ENCODE measurements around the gene PHEX. TPM values are rescaled to one million over a fixed set of nuclear protein-coding genes. Genes with fewer than 3 reads are reported as not detected.

Gene PHEX
- total RNA-seq, 1 experiment from 2014 or later, result 0.27 TPM

GRCh38 chrX:22040184-22040583, 8.1 kb downstream of the PHEX start:
- no peaks in the 10 kb centered on the region for H4K20me1 ChIP-seq (ENCODE audit: insufficient read depth)
- no peak overlapping the region for H2AFZ ChIP-seq (ENCODE audit: low read depth, low read length, poor library complexity, severe bottlenecking)
- no peaks in the 10 kb centered on the region for H3K9me3 ChIP-seq (ENCODE audit: control insufficient read depth in 1 of 2, insufficient read depth in 1 of 2, low read depth in 1 of 2, low read length in 2 of 2)
- H3K4me3 ChIP-seq (replicated peaks in 1 of 2; ENCODE audit: low read depth in 1 of 2, low read length in 2 of 2), result no peak overlapping the region
- TF ChIP-seq JUND (IDR thresholded peaks at IDR 0.05), result no peak
- no peak for TF ChIP-seq ATF3 (IDR thresholded peaks at IDR 0.05)
- no peak for TF ChIP-seq SP1 (IDR thresholded peaks at IDR 0.05; ENCODE audit: low read depth)
- TF ChIP-seq TCF7L2 (IDR thresholded peaks at IDR 0.05; ENCODE audit: borderline replicate concordance, extremely low read depth, insufficient read depth, insufficient read length), result no peak
- TF ChIP-seq, protein P1, sequence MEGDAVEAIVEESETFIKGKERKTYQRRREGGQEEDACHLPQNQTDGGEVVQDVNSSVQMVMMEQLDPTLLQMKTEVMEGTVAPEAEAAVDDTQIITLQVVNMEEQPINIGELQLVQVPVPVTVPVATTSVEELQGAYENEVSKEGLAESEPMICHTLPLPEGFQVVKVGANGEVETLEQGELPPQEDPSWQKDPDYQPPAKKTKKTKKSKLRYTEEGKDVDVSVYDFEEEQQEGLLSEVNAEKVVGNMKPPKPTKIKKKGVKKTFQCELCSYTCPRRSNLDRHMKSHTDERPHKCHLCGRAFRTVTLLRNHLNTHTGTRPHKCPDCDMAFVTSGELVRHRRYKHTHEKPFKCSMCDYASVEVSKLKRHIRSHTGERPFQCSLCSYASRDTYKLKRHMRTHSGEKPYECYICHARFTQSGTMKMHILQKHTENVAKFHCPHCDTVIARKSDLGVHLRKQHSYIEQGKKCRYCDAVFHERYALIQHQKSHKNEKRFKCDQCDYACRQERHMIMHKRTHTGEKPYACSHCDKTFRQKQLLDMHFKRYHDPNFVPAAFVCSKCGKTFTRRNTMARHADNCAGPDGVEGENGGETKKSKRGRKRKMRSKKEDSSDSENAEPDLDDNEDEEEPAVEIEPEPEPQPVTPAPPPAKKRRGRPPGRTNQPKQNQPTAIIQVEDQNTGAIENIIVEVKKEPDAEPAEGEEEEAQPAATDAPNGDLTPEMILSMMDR (IDR thresholded peaks at IDR 0.05 in 2 of 3, conservative IDR thresholded peaks at IDR 0.05 in 1 of 3; ENCODE audit: borderline replicate concordance in 1 of 3, insufficient read depth in 1 of 3, low read depth in 2 of 3, low read length in 2 of 3), result no peak
- no peak for TF ChIP-seq CEBPB (IDR thresholded peaks at IDR 0.05; ENCODE audit: low read depth)
- no peak for TF ChIP-seq MAX (IDR thresholded peaks at IDR 0.05)
- TF ChIP-seq ELF1 (IDR thresholded peaks at IDR 0.05; ENCODE audit: borderline replicate concordance, low read depth), result no peak
- no peak for TF ChIP-seq ZBTB33 (IDR thresholded peaks at IDR 0.05; ENCODE audit: extremely low read depth, insufficient replicate concordance, low read length)
- TF ChIP-seq EZH2phosphoT487 (IDR thresholded peaks at IDR 0.05; ENCODE audit: borderline replicate concordance), result no peak
- no peak for TF ChIP-seq SRF (IDR thresholded peaks at IDR 0.05; ENCODE audit: low read depth)
- no peak for TF ChIP-seq EGR1 (IDR thresholded peaks at IDR 0.05; ENCODE audit: low read depth)
- no peak for TF ChIP-seq CBX3 (IDR thresholded peaks at IDR 0.05; ENCODE audit: low read depth)
- no peak for TF ChIP-seq SIN3A (IDR thresholded peaks at IDR 0.05; ENCODE audit: low read depth)
- no peak for TF ChIP-seq POLR2A (IDR thresholded peaks at IDR 0.05; ENCODE audit: borderline replicate concordance, extremely low read depth, insufficient read depth, insufficient read length)
- no peak for TF ChIP-seq REST (IDR thresholded peaks at IDR 0.05; ENCODE audit: low read depth)
- TF ChIP-seq ZFX (IDR thresholded peaks at IDR 0.05), result no peak
- intact Hi-C loops (cut with micrococcal nuclease), result no loop called here
- no peaks in the 10 kb centered on the region for H3K9me2 ChIP-seq (ENCODE audit: insufficient read depth)
- no peak overlapping the region for H3K27ac ChIP-seq (ENCODE audit: low read depth, low read length)
- RAD21 ChIA-PET (ENCODE audit: low non-redundant PET in 1 of 2, low total read pairs in 2 of 2, uncharacterized antibody in 2 of 2, unreplicated experiment in 2 of 2), result no interaction called here
- no TSS peak for BruUV-seq (replicated peaks)
- POLR2A ChIA-PET, result no interaction called here
- no peaks in the 10 kb centered on the region for H3K4me1 ChIP-seq (ENCODE audit: control insufficient read depth in 1 of 2, insufficient read depth in 2 of 2, low read length in 2 of 2)
- ATAC-seq, result no peak
- no peak overlapping the region for H3K4me2 ChIP-seq (ENCODE audit: low read length)
- no peak for DNase-seq (ENCODE audit: low read depth, low spot score)
- H3K36me3 ChIP-seq (ENCODE audit: control insufficient read depth in 1 of 2, insufficient read depth in 2 of 2, low read length in 2 of 2), result no peaks in the 10 kb centered on the region
- H3K27me3 ChIP-seq (ENCODE audit: insufficient read depth, low read length), result no peaks in the 10 kb centered on the region
- H3K79me2 ChIP-seq (ENCODE audit: insufficient read depth, low read length), result no peaks in the 10 kb centered on the region
- no peak overlapping the region for H3K9ac ChIP-seq (ENCODE audit: low read length)
- CTCF ChIA-PET, result no interaction called here

Measured in HCT116 (cell line).